OCI-M1 (cell line): ENCODE results near the gene RPN1.
"Not testable (repeated sequence)": the region's sequence is repeated elsewhere in the genome, so short reads cannot be mapped to it uniquely, and the experiment has no call there.

Experiments
- DNase-seq: peaks from one replicate; lab custom pipeline; 2025; lab: John Stamatoyannopoulos, UW

The RPN1 gene

GRCh38 chr3:128650096-128651050 lies at the start of gene RPN1:
TSS of gene RPN1 (minus strand) at chr3:128650818. CDS start at chr3:128650800, 18 bp downstream.
- peak; percentile 96 for DNase-seq

DNA sequence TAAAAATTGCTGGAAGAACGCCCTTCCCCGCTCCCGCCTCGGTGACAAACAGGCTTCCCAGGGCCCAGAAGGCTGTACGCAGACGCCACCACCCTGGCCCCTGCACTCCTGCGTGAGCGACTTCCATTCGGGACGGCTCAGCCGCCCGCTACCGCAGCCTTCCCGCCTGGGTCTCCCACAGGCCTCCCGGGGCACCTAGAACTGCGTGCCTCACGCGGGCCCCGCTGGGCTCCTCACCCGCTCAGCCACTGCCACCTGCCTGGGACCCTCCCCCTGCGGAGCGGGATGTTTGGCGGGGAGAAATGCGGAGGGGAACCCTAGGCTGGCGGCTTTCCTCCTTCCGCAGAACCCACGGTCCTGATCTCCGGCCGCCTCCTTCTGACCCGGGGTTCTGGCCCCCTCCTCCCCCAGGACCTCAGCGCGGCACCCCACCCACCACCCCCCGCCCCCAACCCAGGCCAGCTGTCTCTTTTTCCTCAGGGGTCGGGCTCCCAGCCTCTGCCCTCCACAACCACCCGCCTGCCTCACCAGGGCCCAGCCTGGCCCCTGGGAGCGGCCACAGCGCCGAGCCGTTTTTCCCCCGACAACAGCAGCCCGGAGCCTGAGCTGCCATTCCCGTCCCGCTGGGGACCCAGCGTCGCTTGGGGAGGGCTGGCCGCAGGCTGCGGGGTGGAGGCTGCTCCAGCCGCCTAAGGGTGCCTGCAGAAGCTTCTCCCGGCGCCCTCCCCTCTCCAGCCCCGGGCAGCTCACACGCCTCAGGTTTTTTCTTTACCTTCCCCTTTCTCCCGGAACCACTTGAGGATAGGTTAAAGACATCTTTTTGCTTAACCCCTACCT lies 47.8 kb upstream of the RPN1 start:
- DNase-seq, result no peak

- DNase-seq, result no peak
These were observed 46.7 kb upstream of the RPN1 start for GRCh38 chr3:128697341-128697740.

DNA sequence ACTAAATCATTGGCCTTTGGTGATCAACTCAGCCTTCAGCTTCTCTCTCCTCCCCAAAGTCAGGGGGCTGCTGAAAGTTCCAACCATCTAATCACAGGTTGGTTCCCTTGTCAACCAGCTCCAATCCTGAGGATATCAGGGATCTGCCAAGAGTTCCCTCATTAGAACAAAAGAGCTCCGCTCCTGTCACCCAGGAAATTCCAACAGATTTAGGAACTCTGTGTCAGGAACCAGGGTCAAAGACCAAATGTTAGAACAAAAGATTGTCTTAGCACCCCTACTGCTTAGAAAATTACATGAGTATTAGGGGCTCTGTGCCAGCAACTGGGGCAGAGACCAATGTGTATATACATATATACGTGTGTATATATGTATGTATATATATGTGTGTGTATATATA lies 43.1 kb upstream of the RPN1 start:
- DNase-seq, result no peak

DNA sequence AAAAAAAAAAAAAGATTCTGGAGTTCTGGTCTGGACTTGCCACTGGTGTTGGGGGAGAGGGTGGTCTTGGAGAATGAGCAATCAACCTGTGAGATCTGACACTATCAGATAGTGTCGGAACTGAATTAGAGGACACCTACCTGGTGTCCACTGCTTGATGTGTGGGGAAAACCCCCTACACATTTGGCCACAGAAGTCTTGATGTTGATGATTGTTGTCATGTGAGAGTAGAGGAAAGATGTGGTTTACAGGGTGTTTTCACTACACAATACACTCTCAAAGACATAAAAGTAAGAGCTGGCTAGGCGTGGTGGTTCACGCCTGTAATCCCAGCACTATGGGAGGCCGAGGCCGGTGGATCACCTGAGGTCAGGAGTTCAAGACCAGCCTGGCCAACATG lies 38.4 kb upstream of the RPN1 start:
- DNase-seq, result no peak

DNA sequence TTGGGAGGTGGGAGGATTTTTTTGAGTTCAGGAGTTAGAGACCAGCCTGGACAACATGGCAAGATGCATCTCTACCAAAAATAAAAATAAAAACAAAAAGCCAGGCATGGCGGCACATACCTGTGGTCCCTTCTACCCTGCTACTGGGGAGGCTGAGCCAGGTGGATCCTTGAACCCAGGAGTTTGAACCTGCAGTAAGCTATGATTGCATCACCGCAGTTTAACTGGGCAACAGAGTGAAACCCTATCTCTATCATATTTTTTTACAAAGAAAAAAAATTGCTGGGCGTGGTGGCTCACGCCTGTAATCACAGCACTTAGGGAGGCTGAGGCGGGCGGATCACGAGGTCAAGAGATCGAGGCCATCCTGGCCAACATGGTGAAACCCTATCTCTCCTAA lies 35.8 kb upstream of the RPN1 start:
- no peak for DNase-seq

GRCh38 chr3:128684986-128685726 lies 34.5 kb upstream of the RPN1 start:
- DNase-seq, result no peak

- no peak for DNase-seq
These were observed 33.3 kb upstream of the RPN1 start for GRCh38 chr3:128683957-128684356.

DNA sequence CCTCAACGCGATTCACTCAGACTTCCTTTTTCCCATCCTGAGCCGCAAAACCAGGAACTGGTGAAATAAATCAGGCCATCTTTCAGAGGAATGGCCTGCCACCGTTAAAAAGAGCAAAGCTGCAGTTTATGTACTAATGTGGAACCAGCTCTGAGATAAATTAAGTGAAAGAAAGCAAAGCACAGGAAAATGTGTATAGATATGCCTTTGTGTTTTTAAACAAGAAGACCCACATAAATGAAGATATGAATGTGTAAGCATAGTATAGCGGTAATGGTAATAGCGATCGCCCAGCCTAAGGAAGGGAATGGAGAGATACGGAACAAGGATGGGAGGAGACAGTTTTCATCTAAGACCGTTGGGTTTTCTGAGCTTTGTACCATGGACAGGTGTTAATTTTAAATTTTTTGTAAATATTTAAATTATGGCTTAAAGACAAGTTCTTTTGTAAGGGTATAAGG lies 30.8 kb upstream of the RPN1 start:
- DNase-seq, result no peak

GRCh38 chr3:128680603-128681368 lies 30.2 kb upstream of the RPN1 start:
- peak; percentile 99 for DNase-seq

- DNase-seq, result peak; percentile 53
These were observed 28.7 kb upstream of the RPN1 start for GRCh38 chr3:128679338-128679737.

DNA sequence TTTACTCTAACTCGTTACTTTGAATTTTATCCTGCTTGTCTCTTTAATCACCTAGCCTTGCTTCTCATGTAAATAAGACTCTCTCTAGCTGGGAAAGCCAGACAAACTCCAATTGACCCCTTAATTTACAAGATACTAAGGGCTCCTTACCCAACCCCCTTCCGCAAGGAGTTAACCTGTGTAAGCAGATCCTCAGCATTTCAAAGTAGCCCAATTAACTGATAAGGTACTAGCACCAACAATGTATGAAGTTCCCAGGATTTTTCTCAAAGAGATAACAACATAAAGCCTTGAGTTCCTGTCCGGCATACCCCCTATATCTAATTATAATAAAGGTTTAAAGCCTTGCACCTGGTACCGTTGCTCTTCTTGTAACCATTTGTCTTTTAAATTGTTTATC lies 25.2 kb upstream of the RPN1 start:
- not testable (repeated sequence) for DNase-seq

GRCh38 chr3:128674161-128674784 lies 23.7 kb upstream of the RPN1 start:
- DNase-seq, result no peak

- DNase-seq, result no peak
These were observed 17.0 kb upstream of the RPN1 start for GRCh38 chr3:128667641-128668040.

GRCh38 chr3:128665362-128666021 lies 14.9 kb upstream of the RPN1 start:
- peak; percentile 54 for DNase-seq

GRCh38 chr3:128663151-128663550 lies 12.5 kb upstream of the RPN1 start:
- DNase-seq, result no peak

DNA sequence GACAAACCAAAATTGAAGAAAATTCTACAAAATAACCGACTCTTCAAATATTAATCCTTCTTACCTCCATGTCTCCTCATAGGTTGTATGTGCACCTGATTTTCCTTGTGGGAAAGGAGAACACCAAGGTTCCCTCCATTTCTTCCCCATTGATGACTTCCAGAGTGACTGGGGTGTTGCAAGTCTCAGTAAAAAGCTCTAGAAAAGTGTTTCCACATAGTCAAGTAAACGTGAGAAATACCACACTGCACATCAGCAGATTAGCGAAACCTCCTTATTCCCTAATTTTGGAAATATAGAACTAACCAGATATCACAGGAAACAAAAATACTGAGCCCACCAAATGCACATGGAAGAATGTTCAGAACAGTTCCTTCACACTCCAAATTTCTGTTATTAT lies 4.9 kb upstream of the RPN1 start:
- DNase-seq, result no peak

DNA sequence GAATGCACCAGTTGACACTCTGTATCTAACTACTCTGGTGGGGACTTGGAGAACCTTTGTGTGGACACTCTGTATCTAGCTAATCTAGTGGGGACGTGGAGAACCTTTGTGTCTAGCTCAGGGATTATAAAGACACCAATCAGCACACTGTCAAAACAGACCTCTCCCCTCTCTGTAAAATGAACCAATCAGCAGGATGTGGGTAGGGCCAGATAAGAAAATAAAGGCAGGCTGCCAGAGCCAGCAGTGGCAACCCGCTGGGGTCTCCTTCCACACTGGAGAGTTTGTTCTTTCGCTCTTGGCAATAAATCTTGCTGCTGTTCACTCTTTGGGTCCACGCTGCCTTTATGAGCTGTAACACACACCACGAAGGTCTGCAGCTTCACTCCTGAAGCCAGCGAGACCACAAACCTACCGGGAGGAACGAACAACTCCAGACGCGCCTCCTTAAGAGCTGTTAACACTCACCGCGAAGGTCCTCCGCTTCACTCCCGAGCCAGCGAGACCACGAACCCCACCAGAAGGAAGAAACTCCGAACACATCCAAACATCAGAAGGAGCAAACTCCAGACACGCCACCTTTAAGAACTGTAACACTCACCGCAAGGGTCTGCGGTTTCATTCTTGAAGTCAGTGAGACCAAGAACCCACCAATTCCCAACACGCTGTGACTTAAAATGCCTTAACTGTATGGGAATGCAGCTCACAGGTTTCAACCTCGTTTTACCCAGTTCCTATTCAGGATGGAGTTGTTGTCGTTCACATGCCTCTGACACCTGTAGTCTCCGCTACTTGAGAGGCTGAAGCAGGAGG lies 3.6 kb upstream of the RPN1 start:
- peak; percentile 18 for DNase-seq

GRCh38 chr3:128653383-128653992 lies 2.9 kb upstream of the RPN1 start:
- DNase-seq, result not testable (repeated sequence)
